Mesendoderm (in vitro differentiated cells): ENCODE results near the gene SLC6A7.

ENCODE experiments used
- DNase-seq: peaks from one replicate; pipeline ENCODE4 v3.0.0; 2013
- H2AK5ac ChIP-seq: 2 replicates; pipeline ENCODE4 v1.6.1; 2013; ENCODE audit warnings: low read length, inconsistent platforms
- H2BK120ac ChIP-seq: 2 replicates; pipeline ENCODE4 v1.6.1; 2013; ENCODE audit warnings: low read depth, mild to moderate bottlenecking, low read length, moderate library complexity, mixed read lengths
- H2BK15ac ChIP-seq: replicated peaks from 2 replicates; pipeline ENCODE4 v1.6.1; 2013; ENCODE audit warnings: low read depth, mild to moderate bottlenecking, moderate library complexity
- H2BK5ac ChIP-seq: 2 replicates; pipeline ENCODE4 v1.6.1; 2013; ENCODE audit warnings: low read length, inconsistent platforms
- H3K18ac ChIP-seq: 2 replicates; pipeline ENCODE4 v1.6.1; 2013; ENCODE audit warnings: mild to moderate bottlenecking, low read length, mixed read lengths
- H3K23ac ChIP-seq: one replicate; pipeline ENCODE4 v1.6.1; 2013; ENCODE audit warnings: low read length
- H3K27ac ChIP-seq: 2 replicates; pipeline ENCODE4 v1.5.1; 2013; ENCODE audit warnings: low read depth, mild to moderate bottlenecking, inconsistent platforms, low read length, moderate library complexity
- H3K27me3 ChIP-seq: 2 replicates; pipeline ENCODE4 v1.6.1; 2013; ENCODE audit warnings: low read length, control low read depth, mild to moderate bottlenecking, inconsistent platforms; ENCODE audit not compliant: insufficient read depth, poor library complexity
- H3K36me3 ChIP-seq: 2 replicates; pipeline ENCODE4 v1.6.1; 2013; ENCODE audit warnings: low read length, inconsistent platforms; ENCODE audit not compliant: control insufficient read depth, insufficient read depth
- H3K4ac ChIP-seq: one replicate; pipeline ENCODE4 v1.6.1; 2013; ENCODE audit warnings: low read depth, mild to moderate bottlenecking, low read length, moderate library complexity
- H3K4me1 ChIP-seq: 2 replicates; pipeline ENCODE4 v1.6.1; 2013; ENCODE audit warnings: low read depth, low read length, inconsistent platforms; ENCODE audit not compliant: control insufficient read depth
- H3K4me2 ChIP-seq: 2 replicates; pipeline ENCODE4 v1.6.1; 2013; ENCODE audit warnings: low read length
- H3K4me3 ChIP-seq: 2 replicates; pipeline ENCODE4 v1.5.1; 2013; ENCODE audit warnings: mild to moderate bottlenecking, low read length
- H3K56ac ChIP-seq: one replicate; pipeline ENCODE4 v1.6.1; 2013; ENCODE audit warnings: low read length
- H3K79me1 ChIP-seq: 2 replicates; pipeline ENCODE4 v1.6.1; 2013; ENCODE audit warnings: low read length, inconsistent platforms
- H3K79me2 ChIP-seq: 2 replicates; pipeline ENCODE4 v1.6.1; 2013; ENCODE audit warnings: mild to moderate bottlenecking, low read length; ENCODE audit not compliant: control insufficient read depth, insufficient read depth
- H3K9ac ChIP-seq: 2 replicates; pipeline ENCODE4 v1.6.1; 2013; ENCODE audit warnings: low read length, inconsistent platforms
- H4K5ac ChIP-seq: one replicate; pipeline ENCODE4 v1.6.1; 2013; ENCODE audit warnings: low read length
- H4K8ac ChIP-seq: one replicate; pipeline ENCODE4 v1.6.1; 2013; ENCODE audit warnings: low read depth, mild to moderate bottlenecking, control low read depth, low read length, moderate library complexity
- WGBS: extraction: QIAGEN DNeasy Blood & Tissue Kit; methylation state at CpG from one replicate; pipeline ENCODE4 v1.1.7; 2013; ENCODE audit warnings: low lambda C conversion rate, missing lambda C conversion rate; ENCODE audit not compliant: insufficient coverage; ENCODE audit errors: extremely low coverage; 5-methylcytosine and 5-hydroxymethylcytosine counted together

Gene SLC6A7

GRCh38 chr5:150219142-150219541 is 29.3 kb downstream of the SLC6A7 start:
- Histone ChIP-seq H3K56ac (no peak overlapping the region), H3K4me1 (no peaks in the 10 kb centered on the region), H3K27ac (no peak overlapping the region), H3K36me3 (no peaks in the 10 kb centered on the region), H3K9ac (no peak overlapping the region), H4K5ac (no peak overlapping the region), H2AK5ac (no peak overlapping the region), H2BK120ac (no peak overlapping the region), H3K79me2 (no peaks in the 10 kb centered on the region), H2BK5ac (no peak overlapping the region), H4K8ac (no peak overlapping the region), H3K4me3 (no peak overlapping the region), H2BK15ac (no peak overlapping the region), H3K23ac (no peak overlapping the region), H3K79me1 (no peaks in the 10 kb centered on the region), H3K27me3 (no peaks in the 10 kb centered on the region), H3K4me2 (no peak overlapping the region), H3K4ac (no peak overlapping the region), H3K18ac (no peak overlapping the region)
- DNase-seq = peak; percentile 33

- WGBS = no CpG with 5 or more reads among the region's 2 CpGs
Measured at GRCh38 chr5:150219861-150220260, 30.0 kb downstream of the SLC6A7 start.

GRCh38 chr5:150221471-150221870 is 31.6 kb downstream of the SLC6A7 start:
- Histone ChIP-seq H3K4me1 (no peaks in the 10 kb centered on the region), H4K5ac (no peak overlapping the region), H3K18ac (no peak overlapping the region), H3K36me3 (no peaks in the 10 kb centered on the region), H2BK5ac (no peak overlapping the region), H2BK120ac (no peak overlapping the region), H3K79me2 (no peaks in the 10 kb centered on the region), H3K56ac (no peak overlapping the region), H4K8ac (no peak overlapping the region), H3K23ac (no peak overlapping the region), H2AK5ac (no peak overlapping the region), H3K4me3 (no peak overlapping the region), H3K79me1 (no peaks in the 10 kb centered on the region), H3K4me2 (no peak overlapping the region), H3K27ac (no peak overlapping the region), H2BK15ac (no peak overlapping the region), H3K27me3 (no peaks in the 10 kb centered on the region), H3K9ac (no peak overlapping the region), H3K4ac (no peak overlapping the region)
- no CpG with 5 or more reads among the region's 5 CpGs for WGBS
- DNase-seq = no peak

More at GRCh38 chr5:150219861-150220260, 30.0 kb downstream of the SLC6A7 start:
- Histone ChIP-seq H4K5ac (no peak overlapping the region), H2AK5ac (no peak overlapping the region), H3K36me3 (no peaks in the 10 kb centered on the region), H2BK120ac (no peak overlapping the region), H4K8ac (no peak overlapping the region), H3K4me3 (no peak overlapping the region), H3K9ac (no peak overlapping the region), H3K27me3 (no peaks in the 10 kb centered on the region), H3K27ac (no peak overlapping the region), H3K79me1 (no peaks in the 10 kb centered on the region), H3K4me2 (no peak overlapping the region), H3K4ac (no peak overlapping the region), H3K56ac (no peak overlapping the region), H3K23ac (no peak overlapping the region), H2BK15ac (no peak overlapping the region), H3K18ac (no peak overlapping the region), H3K79me2 (no peaks in the 10 kb centered on the region), H3K4me1 (no peaks in the 10 kb centered on the region), H2BK5ac (no peak overlapping the region)
- no peak for DNase-seq

- no CpG with 5 or more reads among the region's 21 CpGs for WGBS
- Histone ChIP-seq H2BK5ac (no peak overlapping the region), H3K36me3 (no peaks in the 10 kb centered on the region)
Measured at GRCh38 chr5:150222906-150223305, 33.0 kb downstream of the SLC6A7 start.

GRCh38 chr5:150223474-150223873 is 33.6 kb downstream of the SLC6A7 start:
- Histone ChIP-seq H4K5ac (no peak overlapping the region), H3K23ac (no peak overlapping the region), H3K27me3 (no peaks in the 10 kb centered on the region), H3K27ac (no peak overlapping the region), H3K18ac (no peak overlapping the region), H3K4ac (no peak overlapping the region), H3K4me1 (peaks cover 4% of the 10 kb centered on the region), H2AK5ac (no peak overlapping the region), H3K79me2 (no peaks in the 10 kb centered on the region), H3K56ac (no peak overlapping the region), H3K4me2 (no peak overlapping the region), H2BK15ac (no peak overlapping the region), H3K36me3 (no peaks in the 10 kb centered on the region), H3K79me1 (no peaks in the 10 kb centered on the region), H3K9ac (no peak overlapping the region), H2BK5ac (no peak overlapping the region), H3K4me3 (no peak overlapping the region), H4K8ac (no peak overlapping the region), H2BK120ac (no peak overlapping the region)
- WGBS = no CpG with 5 or more reads among the region's 7 CpGs
- no peak for DNase-seq

More at GRCh38 chr5:150222906-150223305, 33.0 kb downstream of the SLC6A7 start:
- Histone ChIP-seq H4K5ac (no peak overlapping the region), H3K79me2 (no peaks in the 10 kb centered on the region), H2AK5ac (no peak overlapping the region), H3K27me3 (no peaks in the 10 kb centered on the region), H2BK120ac (no peak overlapping the region), H3K79me1 (no peaks in the 10 kb centered on the region), H3K4me2 (no peak overlapping the region), H3K4me3 (no peak overlapping the region), H3K4ac (no peak overlapping the region), H3K56ac (no peak overlapping the region), H3K18ac (no peak overlapping the region), H4K8ac (no peak overlapping the region), H3K4me1 (peaks cover 3% of the 10 kb centered on the region), H3K9ac (no peak overlapping the region), H2BK15ac (no peak overlapping the region), H3K27ac (no peak overlapping the region), H3K23ac (no peak overlapping the region)
- DNase-seq = no peak

- Histone ChIP-seq H3K18ac (no peak overlapping the region), H3K9ac (no peak overlapping the region), H3K27ac (no peak overlapping the region), H3K4ac (no peak overlapping the region), H3K23ac (no peak overlapping the region), H3K4me1 (peaks cover 4% of the 10 kb centered on the region), H3K4me3 (no peak overlapping the region), H4K5ac (no peak overlapping the region), H2BK15ac (no peak overlapping the region), H3K4me2 (no peak overlapping the region), H3K79me2 (no peaks in the 10 kb centered on the region), H3K36me3 (no peaks in the 10 kb centered on the region), H3K27me3 (no peaks in the 10 kb centered on the region), H3K79me1 (no peaks in the 10 kb centered on the region), H3K56ac (no peak overlapping the region), H2BK5ac (no peak overlapping the region), H2BK120ac (no peak overlapping the region), H4K8ac (no peak overlapping the region), H2AK5ac (no peak overlapping the region)
- WGBS = no CpG with 5 or more reads among the region's 8 CpGs
- DNase-seq = no peak
Measured at GRCh38 chr5:150224483-150225027, 34.7 kb downstream of the SLC6A7 start.
